ENCODE data around the gene VPS52. TPM values are rescaled to one million over a fixed set of nuclear protein-coding genes. Genes with fewer than 3 reads are reported as not detected.

Gene VPS52
- total RNA-seq, 1 experiment from 2014 or later, result 47.1 TPM

- Histone ChIP-seq H3K14ac (ENCODE audit: insufficient read depth, low read length) (no peak overlapping the region), H2BK120ac (ENCODE audit: low read depth, low read length, poor library complexity, severe bottlenecking) (no peak overlapping the region), H3K4me1 (ENCODE audit: insufficient read depth, low read length) (peaks cover 6% of the 10 kb centered on the region; the same call in 1 of the 2 replicates), H3K9ac (ENCODE audit: extremely low read depth, insufficient read length, low read length) (no peak overlapping the region), H3K18ac (ENCODE audit: insufficient read length, low read depth, low read length) (no peak overlapping the region), H3T11ph (ENCODE audit: low read length) (no peak overlapping the region), H2BK20ac (ENCODE audit: low read depth, low read length, poor library complexity, severe bottlenecking) (no peak overlapping the region), H4K8ac (replicated peaks; ENCODE audit: insufficient read length, low read depth, low read length) (no peak overlapping the region), H3K4me2 (ENCODE audit: insufficient read depth, insufficient read length, low read length) (peak overlapping the region; percentile 80), H3K27ac (ENCODE audit: insufficient read length, low read depth, low read length) (no peak overlapping the region), H3K27me3 (ENCODE audit: insufficient read depth, low read length) (peaks cover 30% of the 10 kb centered on the region; the same call in 1 of the 2 replicates), H3K79me1 (ENCODE audit: insufficient read depth, low read depth, low read length, poor library complexity, severe bottlenecking) (no peaks in the 10 kb centered on the region), H2BK12ac (ENCODE audit: insufficient read length, low read depth, low read length) (no peak overlapping the region), H3K23ac (ENCODE audit: insufficient read length, low read depth, low read length) (no peak overlapping the region), H4K20me1 (ENCODE audit: control insufficient read depth, insufficient read depth, insufficient read length) (peaks cover 3% of the 10 kb centered on the region), H3K23me2 (ENCODE audit: insufficient read length, low read depth, low read length, poor library complexity, severe bottlenecking) (peaks cover 18% of the 10 kb centered on the region), H4K5ac (ENCODE audit: insufficient read length, low read depth, low read length) (no peak overlapping the region), H3K56ac (ENCODE audit: insufficient read length, low read depth, low read length) (no peak overlapping the region), H2AK5ac (ENCODE audit: insufficient read length, low read length) (no peak overlapping the region), H2BK15ac (ENCODE audit: low read depth, low read length) (no peak overlapping the region), H2BK5ac (ENCODE audit: insufficient read length, low read length) (no peak overlapping the region), H3K4ac (ENCODE audit: low read depth, low read length) (no peak overlapping the region), H3K79me2 (ENCODE audit: insufficient read depth, low read length) (no peaks in the 10 kb centered on the region), H2AFZ (ENCODE audit: low read length) (no peak overlapping the region), H4K91ac (ENCODE audit: insufficient read length, low read depth, low read length) (no peak overlapping the region), H3K9me3 (ENCODE audit: control insufficient read depth, low read depth, low read length) (no peaks in the 10 kb centered on the region)
- no CpG with 5 or more reads among the region's 29 CpGs for WGBS (ENCODE audit: extremely low coverage, insufficient read length, low lambda C conversion rate)
- H3K27ac Mint-ChIP-seq, result peak overlapping the region in 1 of 3 experiments; percentile 82; a peak in 1 of 7 replicates
- TF ChIP-seq, protein P1, sequence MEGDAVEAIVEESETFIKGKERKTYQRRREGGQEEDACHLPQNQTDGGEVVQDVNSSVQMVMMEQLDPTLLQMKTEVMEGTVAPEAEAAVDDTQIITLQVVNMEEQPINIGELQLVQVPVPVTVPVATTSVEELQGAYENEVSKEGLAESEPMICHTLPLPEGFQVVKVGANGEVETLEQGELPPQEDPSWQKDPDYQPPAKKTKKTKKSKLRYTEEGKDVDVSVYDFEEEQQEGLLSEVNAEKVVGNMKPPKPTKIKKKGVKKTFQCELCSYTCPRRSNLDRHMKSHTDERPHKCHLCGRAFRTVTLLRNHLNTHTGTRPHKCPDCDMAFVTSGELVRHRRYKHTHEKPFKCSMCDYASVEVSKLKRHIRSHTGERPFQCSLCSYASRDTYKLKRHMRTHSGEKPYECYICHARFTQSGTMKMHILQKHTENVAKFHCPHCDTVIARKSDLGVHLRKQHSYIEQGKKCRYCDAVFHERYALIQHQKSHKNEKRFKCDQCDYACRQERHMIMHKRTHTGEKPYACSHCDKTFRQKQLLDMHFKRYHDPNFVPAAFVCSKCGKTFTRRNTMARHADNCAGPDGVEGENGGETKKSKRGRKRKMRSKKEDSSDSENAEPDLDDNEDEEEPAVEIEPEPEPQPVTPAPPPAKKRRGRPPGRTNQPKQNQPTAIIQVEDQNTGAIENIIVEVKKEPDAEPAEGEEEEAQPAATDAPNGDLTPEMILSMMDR (conservative IDR thresholded peaks at IDR 0.05), result no peak
- H3K4me3 Mint-ChIP-seq, result peak overlapping the region; percentile 83 to 95
- H3K4me1 Mint-ChIP-seq, result peaks cover 37 to 47% of the 10 kb centered on the region in 2 experiments
- H3K27me3 Mint-ChIP-seq (ENCODE audit: low read depth), result peaks cover 59% of the 10 kb centered on the region
- H3K9me3 Mint-ChIP-seq, result no peaks in the 10 kb centered on the region; a peak in 1 of 5 replicates
- peaks cover 20 to 41% (median 28%) of the 10 kb centered on the region in 3 experiments for H3K36me3 Mint-ChIP-seq (ENCODE audit: insufficient read depth in 1 of 3, low read depth in 3 of 3)
- no peak for DNase-seq
These were observed 64.1 kb downstream of the VPS52 start for GRCh38 chr6:33207552-33208090.
